H1 (cell line): ENCODE data around the gene PTPRG. TPM values are rescaled to one million over a fixed set of nuclear protein-coding genes. Genes with fewer than 3 reads are reported as not detected.

ENCODE experiments used
- CTCF ChIA-PET: fragments of 300-600 bp; sonication (Branson Sonifier 250); formaldehyde crosslinking; loops from one replicate; lab custom pipeline; 2021; ENCODE audit not compliant: partially characterized antibody; lab: Charles Lee
- POLR2A ChIA-PET: fragments of 300-600 bp; sonication (Branson Sonifier 250); formaldehyde crosslinking; loops from one replicate; lab custom pipeline; 2021; ENCODE audit warnings: inconsistent platforms; ENCODE audit not compliant: partially characterized antibody; lab: Charles Lee
- DNase-seq, 2 experiments: peaks; one replicate each; pipeline versions ENCODE4 v3.0.0 to v3.0.0-alpha.2; 2010 to 2022; ENCODE audit warnings: low spot score in 2 of 2, low read depth in 1 of 2, mixed read lengths in 1 of 2
- FAIRE-seq: peaks from 2 replicates; lab custom pipeline; 2011; peaks lifted over from hg19 to GRCh38; lab: Jason Lieb, UNC
- H2AFZ ChIP-seq: 2 replicates; pipeline ENCODE4 v1.8.1; 2012; ENCODE audit warnings: low read length, inconsistent platforms
- H2AK5ac ChIP-seq: 2 replicates; pipeline ENCODE4 v1.6.1; 2013; ENCODE audit warnings: low read depth, low read length
- H2BK120ac ChIP-seq: replicated peaks from 2 replicates; pipeline ENCODE3; 2013; ENCODE audit warnings: low read depth, low read length, inconsistent platforms
- H2BK12ac ChIP-seq: 2 replicates; pipeline ENCODE4 v1.6.1; 2013; ENCODE audit warnings: low read depth, low read length
- H2BK15ac ChIP-seq: 2 replicates; pipeline ENCODE4 v1.6.1; 2013; ENCODE audit warnings: low read length
- H2BK20ac ChIP-seq: 2 replicates; pipeline ENCODE4 v1.6.1; 2013; ENCODE audit warnings: low read length
- H2BK5ac ChIP-seq: 2 replicates; pipeline ENCODE4 v1.6.1; 2013; ENCODE audit warnings: low read depth, low read length
- H3K14ac ChIP-seq: 2 replicates; pipeline ENCODE4 v1.6.1; 2013; ENCODE audit warnings: inconsistent platforms; ENCODE audit not compliant: insufficient read length
- H3K18ac ChIP-seq: 2 replicates; pipeline ENCODE4 v1.6.1; 2013; ENCODE audit warnings: low read length; ENCODE audit errors: extremely low read depth
- H3K23ac ChIP-seq: 2 replicates; pipeline ENCODE4 v1.6.1; 2013; ENCODE audit warnings: inconsistent platforms; ENCODE audit not compliant: insufficient read length
- H3K23me2 ChIP-seq: 2 replicates; pipeline ENCODE4 v1.6.1; 2013; ENCODE audit warnings: low read depth, low read length
- H3K27ac ChIP-seq: 2 replicates; pipeline ENCODE4 v1.6.1; 2011; ENCODE audit warnings: low read depth, low read length, inconsistent platforms
- H3K27me3 ChIP-seq, 4 experiments: replicated peaks in 1 of 4; 1 replicate in 1 of 4; 2 replicates in 3 of 4; pipeline versions ENCODE4 v1.6.1 to v1.8.1; 2011 to 2013; ENCODE audit warnings: low read length in 3 of 4, mild to moderate bottlenecking in 3 of 4, inconsistent platforms in 2 of 4, mixed read lengths in 2 of 4, moderate library complexity in 1 of 4; ENCODE audit not compliant: control insufficient read depth in 3 of 4, insufficient read depth in 3 of 4; ENCODE audit errors: extremely low read depth in 1 of 4
- H3K36me3 ChIP-seq, 4 experiments: 2 replicates each; pipeline versions ENCODE4 v1.6.1 to v1.8.1; 2011 to 2013; ENCODE audit warnings: mild to moderate bottlenecking in 4 of 4, low read length in 3 of 4, moderate library complexity in 2 of 4, control low read depth in 1 of 4, inconsistent platforms in 1 of 4; ENCODE audit not compliant: insufficient read depth in 4 of 4, control insufficient read depth in 2 of 4
- H3K4ac ChIP-seq: replicated peaks from 2 replicates; pipeline ENCODE3; 2013; ENCODE audit warnings: low read length, low read depth, mixed read lengths, inconsistent platforms; ENCODE audit not compliant: insufficient read length
- H3K4me1 ChIP-seq, 4 experiments: replicated peaks in 1 of 4; 1 replicate in 1 of 4; 2 replicates in 3 of 4; pipeline versions ENCODE4 v1.6.1 to v1.8.1; 2011 to 2013; ENCODE audit warnings: low read length in 3 of 4, inconsistent platforms in 2 of 4, mixed read lengths in 1 of 4; ENCODE audit not compliant: insufficient read depth in 4 of 4, control insufficient read depth in 3 of 4
- H3K4me2 ChIP-seq, 2 experiments: 2 replicates each; pipeline versions ENCODE4 v1.6.1 to v1.8.1; 2011 to 2013; ENCODE audit warnings: low read depth in 2 of 2, low read length in 2 of 2, control low read depth in 1 of 2, inconsistent platforms in 1 of 2, mild to moderate bottlenecking in 1 of 2; ENCODE audit not compliant: insufficient read depth in 1 of 2
- H3K4me3 ChIP-seq, 4 experiments: fragments of 200-600, 300-600 bp in 1 of 4; sonication (generic), shearing (Covaris generic), sonication (Bioruptor Twin) in 1 of 4; 2 replicates each; pipeline versions ENCODE4 v1.5.1 to v1.8.1; 2011 to 2016; ENCODE audit warnings: low read length in 4 of 4, low read depth in 3 of 4, control low read depth in 2 of 4, inconsistent platforms in 2 of 4, mild to moderate bottlenecking in 2 of 4, mixed read lengths in 1 of 4, moderate library complexity in 1 of 4; ENCODE audit not compliant: insufficient read depth in 2 of 4; ENCODE audit errors: extremely low read depth in 1 of 4
- H3K56ac ChIP-seq: replicated peaks from 2 replicates; pipeline ENCODE3; 2013; ENCODE audit warnings: low read depth, mild to moderate bottlenecking, mixed read lengths, low read length, inconsistent platforms; ENCODE audit not compliant: insufficient read length
- H3K79me1 ChIP-seq: 2 replicates; pipeline ENCODE4 v1.6.1; 2013; ENCODE audit warnings: low read depth, low read length, control low read depth
- H3K79me2 ChIP-seq, 2 experiments: 2 replicates each; pipeline versions ENCODE4 v1.6.1 to v1.8.1; 2012 to 2013; ENCODE audit warnings: low read length in 2 of 2, mild to moderate bottlenecking in 2 of 2, inconsistent platforms in 1 of 2; ENCODE audit not compliant: insufficient read depth in 2 of 2, control insufficient read depth in 1 of 2
- H3K9ac ChIP-seq, 4 experiments: replicated peaks in 1 of 4; 1 replicate in 1 of 4; 2 replicates in 3 of 4; pipeline versions ENCODE4 v1.6.1 to v1.8.1; 2011 to 2013; ENCODE audit warnings: low read depth in 3 of 4, low read length in 3 of 4, control low read depth in 2 of 4, mild to moderate bottlenecking in 2 of 4, moderate library complexity in 2 of 4, inconsistent platforms in 1 of 4; ENCODE audit errors: extremely low read depth in 1 of 4
- H3K9me3 ChIP-seq, 2 experiments: 2 replicates each; pipeline versions ENCODE4 v1.6.1 to v1.8.1; 2012 to 2013; ENCODE audit warnings: mild to moderate bottlenecking in 2 of 2, moderate library complexity in 2 of 2, control low read depth in 1 of 2, inconsistent platforms in 1 of 2, low read depth in 1 of 2, low read length in 1 of 2, mixed read lengths in 1 of 2; ENCODE audit not compliant: insufficient read depth in 2 of 2
- H4K20me1 ChIP-seq, 2 experiments: replicated peaks in 1 of 2; 2 replicates each; pipeline versions ENCODE3 to v1.8.1; 2011 to 2013; ENCODE audit warnings: inconsistent platforms in 2 of 2, low read length in 2 of 2, mild to moderate bottlenecking in 1 of 2; ENCODE audit not compliant: insufficient read depth in 2 of 2, control insufficient read depth in 1 of 2
- H4K5ac ChIP-seq: 2 replicates; pipeline ENCODE4 v1.6.1; 2013; ENCODE audit warnings: low read length, low read depth, mixed read lengths, inconsistent platforms; ENCODE audit not compliant: insufficient read length
- H4K8ac ChIP-seq: 2 replicates; pipeline ENCODE4 v1.8.0; 2013; ENCODE audit warnings: mild to moderate bottlenecking, moderate library complexity, low read length, inconsistent platforms; ENCODE audit not compliant: insufficient read depth; ENCODE audit errors: extremely low read depth
- H4K91ac ChIP-seq: replicated peaks from 2 replicates; pipeline ENCODE3; 2013; ENCODE audit warnings: low read length, mixed read lengths, inconsistent platforms; ENCODE audit not compliant: insufficient read length
- BACH1 ChIP-seq: IDR thresholded peaks from 2 replicates; pipeline ENCODE4 v1.6.1; 2012; ENCODE audit warnings: low read length, improper control_type of control experiment
- EGR1 ChIP-seq: IDR thresholded peaks from 2 replicates; pipeline ENCODE4 v1.6.1; 2011; ENCODE audit warnings: low read depth, low read length, borderline replicate concordance
- GTF2F1 ChIP-seq: IDR thresholded peaks from 2 replicates; pipeline ENCODE4 v1.6.1; 2012; ENCODE audit warnings: low read depth, low read length, improper control_type of control experiment, borderline replicate concordance
- RBBP5 ChIP-seq: IDR thresholded peaks from 2 replicates; pipeline ENCODE4 v1.7.1; 2012; ENCODE audit warnings: low read depth, mild to moderate bottlenecking, inconsistent platforms, low read length, moderate library complexity, borderline replicate concordance
- SAP30 ChIP-seq: fragments of 300-600 bp; sonication (generic); IDR thresholded peaks from 2 replicates; pipeline ENCODE4 v1.7.1; 2012; ENCODE audit warnings: low read length, moderate library complexity, mild to moderate bottlenecking, inconsistent platforms; ENCODE audit not compliant: insufficient read depth, insufficient replicate concordance
- WGBS, 2 experiments: shearing (Covaris generic) in 1 of 2; methylation state at CpG; one replicate each; pipeline versions ENCODE4 v1.1.6 to v1.1.7; 2013 to 2015; ENCODE audit warnings: low lambda C conversion rate in 2 of 2, mixed read lengths in 2 of 2, inconsistent platforms in 1 of 2, low coverage in 1 of 2, missing lambda C conversion rate in 1 of 2; ENCODE audit not compliant: insufficient replicate concordance in 2 of 2, insufficient coverage in 1 of 2, insufficient read length in 1 of 2; ENCODE audit errors: extremely low coverage in 1 of 2, missing lambda C conversion rate in 1 of 2; 5-methylcytosine and 5-hydroxymethylcytosine counted together
- polyA plus RNA-seq, 7 experiments: library from polyadenylated mRNA; depleted of rRNA in 3 of 7; stranded (reverse) in 5 of 7; unstranded in 2 of 7; fragments of >200 nt in 5 of 7; fragments of 200-250 nt in 2 of 7; gene quantifications; 1 replicate in 5 of 7; 2 replicates in 1 of 7; 4 replicates in 1 of 7; pipeline versions ENCODE4 v1.2.1 to v1.2.3, GENCODE V29; 2011 to 2013; ENCODE audit warnings: missing spikeins in 2 of 7, mixed read lengths in 2 of 7
- total RNA-seq: library from RNA; stranded (reverse); fragmentation: NEBNext Ultra II Directional; extraction: Animal tissue kit (Norgen Biotek cat#: 25700); gene quantifications from 2 replicates; pipeline ENCODE4 v1.2.1, GENCODE V29; 2021
- TF ChIP-seq, protein P1 (sequence below): IDR thresholded peaks from 2 replicates; pipeline ENCODE4 v1.6.1; 2011; ENCODE audit warnings: low read length, improper control_type of control experiment

PTPRG gene
- total and polyA plus RNA-seq, 2 of the 8 experiments (the other 6 are each of a cell fraction or from before 2014, with no cell fraction given), result 23.3 to 96.2 TPM

DNA sequence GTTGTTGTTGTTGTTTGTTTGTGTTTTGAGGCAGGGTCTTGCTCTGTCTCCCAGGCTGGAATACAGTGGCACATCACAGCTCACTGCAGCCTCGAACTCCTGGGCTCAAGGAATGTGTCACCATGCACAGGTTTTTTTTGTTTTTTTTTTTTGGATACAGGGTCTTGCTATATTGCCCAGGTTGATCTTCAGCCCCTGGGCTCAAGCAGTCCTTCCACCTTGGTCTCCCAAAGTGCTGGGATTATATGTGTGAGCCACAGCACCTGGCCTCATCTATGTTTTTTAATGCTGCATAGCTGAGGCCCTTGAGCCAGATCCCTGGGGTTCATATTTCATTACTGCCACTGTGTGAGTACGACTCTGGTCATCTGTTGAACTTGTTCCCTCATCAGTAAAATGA, 459.3 kb downstream of the PTPRG start:
- POLR2A ChIA-PET, result interaction anchor here (1.3 kb wide), 1 partner anchor 12 kb away, joined by 3 read pairs; no protein-coding TSS in a partner anchor

More for the DNA sequence above, 459.3 kb downstream of the PTPRG start:
- FAIRE-seq, result no peak
- Histone ChIP-seq H3K4me1 (peaks cover 0 to 2% (median 0%) of the 10 kb centered on the region in 4 experiments; a peak in 2 of 7 replicates), H3K56ac (no peak overlapping the region), H3K27ac (no peak overlapping the region), H3K79me1 (no peaks in the 10 kb centered on the region), H3K9me3 (no peaks in the 10 kb centered on the region), H2BK12ac (no peak overlapping the region), H2BK5ac (no peak overlapping the region), H2BK120ac (no peak overlapping the region), H3K79me2 (peaks cover 0 to 15% of the 10 kb centered on the region in 2 experiments; a peak in 1 of 4 replicates), H3K14ac (no peak overlapping the region), H3K4ac (no peak overlapping the region), H3K4me2 (no peak overlapping the region), H2AFZ (no peak overlapping the region), H3K9ac (no peak overlapping the region), H2AK5ac (no peak overlapping the region), H3K36me3 (peaks cover 0 to 2% (median 0%) of the 10 kb centered on the region in 4 experiments; a peak in 2 of 8 replicates), H4K91ac (no peak overlapping the region), H3K23ac (no peak overlapping the region), H3K27me3 (no peaks in the 10 kb centered on the region), H3K23me2 (no peaks in the 10 kb centered on the region), H4K20me1 (peaks cover 0 to 2% of the 10 kb centered on the region in 2 experiments), H3K4me3 (no peak overlapping the region), H2BK20ac (no peak overlapping the region), H4K8ac (no peak overlapping the region), H2BK15ac (no peak overlapping the region), H3K18ac (no peak overlapping the region), H4K5ac (no peak overlapping the region)
- DNase-seq, result peak in 1 of 2 experiments; percentile 34
- 82% methylated on average over 2 of the region's 2 CpGs; no CpG with 5 or more reads in 1 of the 2 experiments for WGBS, 2 experiments
- no peak for TF ChIP-seq RBBP5
- no peak for TF ChIP-seq SAP30
- TF ChIP-seq, protein P1, sequence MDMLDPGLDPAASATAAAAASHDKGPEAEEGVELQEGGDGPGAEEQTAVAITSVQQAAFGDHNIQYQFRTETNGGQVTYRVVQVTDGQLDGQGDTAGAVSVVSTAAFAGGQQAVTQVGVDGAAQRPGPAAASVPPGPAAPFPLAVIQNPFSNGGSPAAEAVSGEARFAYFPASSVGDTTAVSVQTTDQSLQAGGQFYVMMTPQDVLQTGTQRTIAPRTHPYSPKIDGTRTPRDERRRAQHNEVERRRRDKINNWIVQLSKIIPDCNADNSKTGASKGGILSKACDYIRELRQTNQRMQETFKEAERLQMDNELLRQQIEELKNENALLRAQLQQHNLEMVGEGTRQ, result no peak
- no peak for TF ChIP-seq GTF2F1
- TF ChIP-seq BACH1, result no peak
- no peak for TF ChIP-seq EGR1
- CTCF ChIA-PET, result interaction anchor here (0.7 kb wide), 1 partner anchor 995 kb away, joined by 3 read pairs; no protein-coding TSS in a partner anchor
